ENCODE measurements around the gene LYZL6. TPM values are rescaled to one million over a fixed set of nuclear protein-coding genes. Genes with fewer than 3 reads are reported as not detected.

The LYZL6 gene
- total and polyA plus RNA-seq, 12 donors, result not detected

GRCh38 chr17:35965272-35965671 is 21.8 kb upstream of the LYZL6 start:
- intact Hi-C loops (cut with DNase I), result loop anchor here in 5 of 10 donors (5.0 to 10.0 kb wide), 4 partner anchors 110 to 517 kb away; no protein-coding TSS in a partner anchor
- ATAC-seq, result no peak

GRCh38 chr17:35963663-35964062 is 20.1 kb upstream of the LYZL6 start:
- 83 to 85% methylated on average over 6 of the region's 6 CpGs for WGBS, 2 donors
- H3K36me3 ChIP-seq, result no peaks in the 10 kb centered on the region
- no peak for TF ChIP-seq CTCF (IDR thresholded peaks at IDR 0.05)
- ATAC-seq, result no peak
- intact Hi-C loops (cut with DNase I), result loop anchor here in 2 of 10 donors (10.0 kb wide), 2 partner anchors 111 to 181 kb away; no protein-coding TSS in a partner anchor
- H3K4me1 ChIP-seq, result no peaks in the 10 kb centered on the region
- no peaks in the 10 kb centered on the region for H3K9me3 ChIP-seq
- no peak overlapping the region for H3K4me3 ChIP-seq
- no peak overlapping the region for H3K27ac ChIP-seq
- no peak for DNase-seq
- peaks cover 0 to 40% (median 18%) of the 10 kb centered on the region in 7 donors for H3K27me3 ChIP-seq

More at GRCh38 chr17:35965272-35965671, 21.8 kb upstream of the LYZL6 start:
- H3K4me1 ChIP-seq, result no peaks in the 10 kb centered on the region
- no peak overlapping the region for H3K27ac ChIP-seq
- H3K36me3 ChIP-seq, result no peaks in the 10 kb centered on the region
- H3K4me3 ChIP-seq, result no peak overlapping the region
- no peaks in the 10 kb centered on the region for H3K9me3 ChIP-seq
- TF ChIP-seq CTCF (IDR thresholded peaks at IDR 0.05), result no peak
- DNase-seq, result no peak
- H3K27me3 ChIP-seq, result peaks cover 0 to 25% (median 9%) of the 10 kb centered on the region in 7 donors
- 90 to 93% methylated on average over 7 of the region's 7 CpGs for WGBS, 2 donors

GRCh38 chr17:35953720-35954119 is 10.2 kb upstream of the LYZL6 start:
- intact Hi-C loops (cut with DNase I), result no loop called here
- no peaks in the 10 kb centered on the region for H3K4me1 ChIP-seq
- no peak overlapping the region for H3K4me3 ChIP-seq
- no peak overlapping the region for H3K27ac ChIP-seq
- no peak for TF ChIP-seq CTCF (IDR thresholded peaks at IDR 0.05)
- no peaks in the 10 kb centered on the region for H3K9me3 ChIP-seq
- ATAC-seq (no peak), DNase-seq (no peak)
- H3K36me3 ChIP-seq, result no peaks in the 10 kb centered on the region
- WGBS, 2 donors, result 45 to 49% methylated on average over 7 of the region's 7 CpGs
- H3K27me3 ChIP-seq, result peaks cover 0 to 34% (median 16%) of the 10 kb centered on the region in 7 donors

GRCh38 chr17:35949401-35949800 is 5.9 kb upstream of the LYZL6 start:
- Histone ChIP-seq H3K36me3 (no peaks in the 10 kb centered on the region), H3K9me3 (no peaks in the 10 kb centered on the region), H3K27me3 (peaks cover 0 to 20% (median 6%) of the 10 kb centered on the region in 7 donors), H3K4me1 (peaks cover 0 to 4% (median 0%) of the 10 kb centered on the region in 9 donors), H3K4me3 (no peak overlapping the region), H3K27ac (no peak overlapping the region)
- DNase-seq, result no peak
- WGBS, 2 donors, result 60 to 67% methylated on average over 3 of the region's 3 CpGs
- no peak for TF ChIP-seq CTCF (IDR thresholded peaks at IDR 0.05)
- intact Hi-C loops (cut with DNase I), result loop anchor here in 1 of 10 donors (10.0 kb wide), 1 partner anchor 95 kb away; no protein-coding TSS in a partner anchor
- no peak for ATAC-seq

Data from heart right ventricle (tissue), 16 donors.